GM23248 (cell line): ENCODE data around the gene NPAT. TPM values are rescaled to one million over a fixed set of nuclear protein-coding genes. Genes with fewer than 3 reads are reported as not detected.
A peak's percentile ranks its signal among the peaks of the same experiment; 100 is the strongest.
"Not testable (repeated sequence)": the region's sequence is repeated elsewhere in the genome, so short reads cannot be mapped to it uniquely, and the experiment has no call there.

Experiments
- DNase-seq: peaks from one replicate; pipeline ENCODE4 v3.0.0-alpha.2; 2015
- H2AFZ ChIP-seq: fragments of 200-600 bp; sonication (generic); 2 replicates; pipeline ENCODE4 v1.6.1; 2016; ENCODE audit warnings: antibody characterized with exemption
- H3F3A ChIP-seq: fragments of 200-600 bp; sonication (generic); 2 replicates; pipeline ENCODE4 v1.6.1; 2016; ENCODE audit warnings: mild to moderate bottlenecking, antibody characterized with exemption, mixed run types; ENCODE audit not compliant: insufficient read depth
- H3K27ac ChIP-seq: fragments of 200-600 bp; sonication (generic); 2 replicates; pipeline ENCODE4 v1.5.1; 2016; ENCODE audit warnings: mild to moderate bottlenecking
- H3K27me3 ChIP-seq: fragments of 200-600 bp; sonication (generic); replicated peaks from 2 replicates; pipeline ENCODE4 v1.6.1; 2016; ENCODE audit warnings: mild to moderate bottlenecking; ENCODE audit not compliant: insufficient read depth
- H3K36me3 ChIP-seq: fragments of 200-600 bp; sonication (generic); 2 replicates; pipeline ENCODE4 v1.6.1; 2016; ENCODE audit warnings: low read depth, mild to moderate bottlenecking
- H3K4me1 ChIP-seq: fragments of 200-600 bp; sonication (generic); 2 replicates; pipeline ENCODE4 v1.6.1; 2016; ENCODE audit warnings: mild to moderate bottlenecking; ENCODE audit not compliant: insufficient read depth
- H3K4me2 ChIP-seq: fragments of 200-600 bp; sonication (generic); one replicate; pipeline ENCODE4 v1.6.1; 2016; ENCODE audit warnings: mild to moderate bottlenecking; ENCODE audit not compliant: unreplicated experiment
- H3K4me3 ChIP-seq: fragments of 200-600 bp; sonication (generic); 2 replicates; pipeline ENCODE4 v1.5.1; 2016; ENCODE audit warnings: mild to moderate bottlenecking
- H3K79me2 ChIP-seq: fragments of 200-600 bp; sonication (generic); 2 replicates; pipeline ENCODE4 v1.6.1; 2016; ENCODE audit warnings: mild to moderate bottlenecking; ENCODE audit not compliant: insufficient read depth
- H3K9ac ChIP-seq: fragments of 200-600 bp; sonication (generic); 2 replicates; pipeline ENCODE4 v1.6.1; 2016; ENCODE audit warnings: mild to moderate bottlenecking
- H3K9me2 ChIP-seq: fragments of 200-600 bp; sonication (generic); 2 replicates; pipeline ENCODE4 v1.6.1; 2016; ENCODE audit warnings: mixed run types, mild to moderate bottlenecking, moderate library complexity; ENCODE audit not compliant: insufficient read depth
- H3K9me3 ChIP-seq: fragments of 200-600 bp; sonication (generic); one replicate; pipeline ENCODE4 v1.6.1; 2017; ENCODE audit warnings: low read depth
- H4K20me1 ChIP-seq: fragments of 200-600 bp; sonication (generic); 2 replicates; pipeline ENCODE4 v1.6.0; 2016; ENCODE audit not compliant: insufficient read depth
- EZH2 ChIP-seq: fragments of 200-600 bp; sonication (generic); IDR thresholded peaks from 2 replicates; pipeline ENCODE4 v1.6.1; 2018; ENCODE audit warnings: antibody characterized with exemption, mild to moderate bottlenecking; ENCODE audit not compliant: insufficient read depth, poor library complexity, severe bottlenecking
- EZH2phosphoT487 ChIP-seq: fragments of 200-600 bp; sonication (generic); IDR thresholded peaks from 2 replicates; pipeline ENCODE4 v1.6.1; 2018; ENCODE audit warnings: antibody characterized with exemption, moderate library complexity, mild to moderate bottlenecking, low read depth; ENCODE audit not compliant: insufficient read depth
- WGBS, 2 experiments: methylation state at CpG; one replicate each; pipeline ENCODE4 v1.1.6; 2015 to 2017; ENCODE audit warnings: low lambda C conversion rate in 2 of 2, low coverage in 1 of 2; ENCODE audit errors: missing lambda C conversion rate in 2 of 2; 5-methylcytosine and 5-hydroxymethylcytosine counted together
- in situ Hi-C: fragments of 300-500 bp; cut with MboI; formaldehyde crosslinking; loops from 2 replicates; pipeline ENCODE4 v1.15.0; 2020
- polyA plus RNA-seq: library from polyadenylated mRNA; unstranded; fragments of >200 nt; fragmentation: Nextera tagmentation; extraction: Ambion mirVana; gene quantifications from 2 replicates; pipeline ENCODE4 v1.2.1, GENCODE V29; 2016
- total RNA-seq: library from RNA; depleted of rRNA; stranded (reverse); fragments of >200 nt; shearing (Covaris generic); gene quantifications from 2 replicates; pipeline ENCODE4 v1.2.3, GENCODE V29; 2014

Gene NPAT
- total and polyA plus RNA-seq, 2 experiments from 2014 or later: 8.5 to 9.6 TPM

GRCh38 chr11:108144615-108145014 is 77.8 kb downstream of the NPAT start:
- no peaks in the 10 kb centered on the region for H3K9me3 ChIP-seq

GRCh38 chr11:108142304-108142703 is 80.1 kb downstream of the NPAT start:
- no peak overlapping the region for H3K4me3 ChIP-seq
- no peaks in the 10 kb centered on the region for H3K9me3 ChIP-seq
- H3K9ac ChIP-seq: no peak overlapping the region
- in situ Hi-C loops: no loop called here
- peaks cover 67% of the 10 kb centered on the region for H3K36me3 ChIP-seq
- DNase-seq: no peak
- 0 out of 2 replicates have a peak, but pooled peaks cover 4% of the 10 kb centered on the region for H3F3A ChIP-seq
- 0 out of 2 replicates have a peak, but pooled peaks cover 4% of the 10 kb centered on the region for H3K4me1 ChIP-seq
- H3K79me2 ChIP-seq: no peaks in the 10 kb centered on the region
- no peak overlapping the region for H3K4me2 ChIP-seq
- no peaks in the 10 kb centered on the region for H3K9me2 ChIP-seq
- WGBS, 2 experiments: 97 to 98% methylated on average over 7 of the region's 7 CpGs
- no peaks in the 10 kb centered on the region for H3K27me3 ChIP-seq
- H3K27ac ChIP-seq: no peak overlapping the region
- no peaks in the 10 kb centered on the region for H4K20me1 ChIP-seq
- TF ChIP-seq EZH2: no peak
- TF ChIP-seq EZH2phosphoT487: no peak
- H2AFZ ChIP-seq: no peak overlapping the region

More at GRCh38 chr11:108144615-108145014, 77.8 kb downstream of the NPAT start:
- Histone ChIP-seq H3K4me1 (0 out of 2 replicates have a peak, but pooled peaks cover 5% of the 10 kb centered on the region), H3F3A (0 out of 2 replicates have a peak, but pooled peaks cover 4% of the 10 kb centered on the region), H2AFZ (no peak overlapping the region), H3K36me3 (peaks cover 66% of the 10 kb centered on the region), H3K79me2 (no peaks in the 10 kb centered on the region), H3K9ac (no peak overlapping the region), H3K4me3 (no peak overlapping the region), H3K27me3 (no peaks in the 10 kb centered on the region), H4K20me1 (no peaks in the 10 kb centered on the region), H3K9me2 (no peaks in the 10 kb centered on the region), H3K4me2 (no peak overlapping the region), H3K27ac (no peak overlapping the region)
- WGBS, 2 experiments: 85 to 89% methylated on average over 3 of the region's 3 CpGs
- TF ChIP-seq EZH2: no peak
- no peak for TF ChIP-seq EZH2phosphoT487
- DNase-seq: no peak
- in situ Hi-C loops: no loop called here

GRCh38 chr11:108137212-108137611 is 85.2 kb downstream of the NPAT start:
- H4K20me1 ChIP-seq: no peaks in the 10 kb centered on the region
- no peak overlapping the region for H2AFZ ChIP-seq
- peaks cover 35% of the 10 kb centered on the region for H3K36me3 ChIP-seq
- in situ Hi-C loops: no loop called here
- no peak overlapping the region for H3K27ac ChIP-seq
- no peak overlapping the region for H3K9ac ChIP-seq
- no peaks in the 10 kb centered on the region for H3K9me3 ChIP-seq
- H3K4me2 ChIP-seq: no peak overlapping the region
- H3K27me3 ChIP-seq: no peaks in the 10 kb centered on the region
- H3K79me2 ChIP-seq: no peaks in the 10 kb centered on the region
- peaks cover 18% of the 10 kb centered on the region; the same call in 1 of the 2 replicates for H3F3A ChIP-seq
- DNase-seq: no peak
- TF ChIP-seq EZH2: no peak
- H3K9me2 ChIP-seq: no peaks in the 10 kb centered on the region
- WGBS, 2 experiments: 92 to 100% methylated on average over 1 of the region's 1 CpG
- H3K4me1 ChIP-seq: peaks cover 3% of the 10 kb centered on the region; the same call in 1 of the 2 replicates
- no peak overlapping the region for H3K4me3 ChIP-seq

- Histone ChIP-seq H3K9ac (0 out of 2 replicates have a peak overlapping the region, but pooled peaks have one; percentile 8), H3K79me2 (0 out of 2 replicates have a peak, but pooled peaks cover under 1% of the 10 kb centered on the region), H3K27ac (peak overlapping the region; percentile 20; the same call in 1 of the 2 replicates), H3K4me3 (no peak overlapping the region), H3F3A (peaks cover 22% of the 10 kb centered on the region; the same call in 1 of the 2 replicates), H3K9me2 (no peaks in the 10 kb centered on the region), H3K27me3 (no peaks in the 10 kb centered on the region), H3K4me2 (no peak overlapping the region), H3K4me1 (peaks cover 12% of the 10 kb centered on the region; the same call in 1 of the 2 replicates), H3K9me3 (no peaks in the 10 kb centered on the region), H3K36me3 (peaks cover 24% of the 10 kb centered on the region), H2AFZ (no peak overlapping the region), H4K20me1 (no peaks in the 10 kb centered on the region)
- peak; percentile 56 for DNase-seq
- WGBS, 2 experiments: 36 to 42% methylated on average over 2 of the region's 2 CpGs
- TF ChIP-seq EZH2phosphoT487: no peak
- no peak for TF ChIP-seq EZH2
- in situ Hi-C loops: no loop called here
These were observed 86.4 kb downstream of the NPAT start for GRCh38 chr11:108135845-108136544.

- H3K4me2 ChIP-seq, H3K9ac ChIP-seq, H3K27ac ChIP-seq, in situ Hi-C loops, H3K36me3 ChIP-seq, H3K4me3 ChIP-seq, H3K9me2 ChIP-seq, DNase-seq, H4K20me1 ChIP-seq, H3K27me3 ChIP-seq, H2AFZ ChIP-seq, H3K9me3 ChIP-seq: not testable (repeated sequence)
- H3F3A ChIP-seq: peaks cover 22% of the 10 kb centered on the region; the same call in 1 of the 2 replicates
- peaks cover 27% of the 10 kb centered on the region; the same call in 1 of the 2 replicates for H3K79me2 ChIP-seq
- 95 to 100% methylated on average over 2 of the region's 2 CpGs for WGBS, 2 experiments
- H3K4me1 ChIP-seq: peaks cover 12% of the 10 kb centered on the region; the same call in 1 of the 2 replicates
These were observed 89.4 kb downstream of the NPAT start for GRCh38 chr11:108132993-108133538.
